Measurements from ENCODE around the gene FAM209B.

Gene FAM209B

GRCh38 chr20:56506103-56506502 is 26.9 kb upstream of the FAM209B start:
- no peak for DNase-seq (ENCODE audit: low read depth)
- no peak for TF ChIP-seq CTCF (IDR thresholded peaks at IDR 0.05; ENCODE audit: insufficient read depth, low read depth, low read length, missing control alignments)

GRCh38 chr20:56511926-56512325 is 21.1 kb upstream of the FAM209B start:
- TF ChIP-seq CTCF (IDR thresholded peaks at IDR 0.05; ENCODE audit: insufficient read depth, low read depth, low read length, missing control alignments) = no peak
- no peak for DNase-seq (ENCODE audit: low read depth)
- H3K4me3 ChIP-seq (ENCODE audit: low read length) = no peak overlapping the region

More at GRCh38 chr20:56506103-56506502, 26.9 kb upstream of the FAM209B start:
- H3K4me3 ChIP-seq (ENCODE audit: low read length) = no peak overlapping the region

- no peak for TF ChIP-seq CTCF (IDR thresholded peaks at IDR 0.05; ENCODE audit: insufficient read depth, low read depth, low read length, missing control alignments)
- no peak overlapping the region for H3K4me3 ChIP-seq (ENCODE audit: low read length)
- DNase-seq (ENCODE audit: low read depth) = peak; percentile 7
Measured at GRCh38 chr20:56513161-56514150, 19.6 kb upstream of the FAM209B start.

GRCh38 chr20:56516631-56517030 is 16.4 kb upstream of the FAM209B start:
- TF ChIP-seq CTCF (IDR thresholded peaks at IDR 0.05; ENCODE audit: insufficient read depth, low read depth, low read length, missing control alignments) = no peak
- H3K4me3 ChIP-seq (ENCODE audit: low read length) = no peak overlapping the region
- DNase-seq (ENCODE audit: low read depth) = no peak

GRCh38 chr20:56517211-56517610 is 15.8 kb upstream of the FAM209B start:
- H3K4me3 ChIP-seq (ENCODE audit: low read length) = no peak overlapping the region
- no peak for DNase-seq (ENCODE audit: low read depth)
- TF ChIP-seq CTCF (IDR thresholded peaks at IDR 0.05; ENCODE audit: insufficient read depth, low read depth, low read length, missing control alignments) = no peak

GRCh38 chr20:56517641-56518040 is 15.4 kb upstream of the FAM209B start:
- no peak for TF ChIP-seq CTCF (IDR thresholded peaks at IDR 0.05; ENCODE audit: insufficient read depth, low read depth, low read length, missing control alignments)
- DNase-seq (ENCODE audit: low read depth) = no peak
- no peak overlapping the region for H3K4me3 ChIP-seq (ENCODE audit: low read length)

Data from epithelial cell of esophagus (primary cell).